ENCODE results near the gene IQCC.

GRCh38 chr1:32179443-32180185 is 25.9 kb upstream of the IQCC start, which contains the start of gene TXLNA:
- TF ChIP-seq POLR2AphosphoS5 (IDR thresholded peaks at IDR 0.05; ENCODE audit: low read depth, low read length): peak; percentile 92
- TF ChIP-seq TAF1 (IDR thresholded peaks at IDR 0.05; ENCODE audit: borderline replicate concordance, insufficient read depth, low read length): peak; percentile 67; the same call in 1 of the 2 replicates

All from PFSK-1 (cell line).